Measurements from ENCODE around the gene ZNF396.

Gene ZNF396

DNA sequence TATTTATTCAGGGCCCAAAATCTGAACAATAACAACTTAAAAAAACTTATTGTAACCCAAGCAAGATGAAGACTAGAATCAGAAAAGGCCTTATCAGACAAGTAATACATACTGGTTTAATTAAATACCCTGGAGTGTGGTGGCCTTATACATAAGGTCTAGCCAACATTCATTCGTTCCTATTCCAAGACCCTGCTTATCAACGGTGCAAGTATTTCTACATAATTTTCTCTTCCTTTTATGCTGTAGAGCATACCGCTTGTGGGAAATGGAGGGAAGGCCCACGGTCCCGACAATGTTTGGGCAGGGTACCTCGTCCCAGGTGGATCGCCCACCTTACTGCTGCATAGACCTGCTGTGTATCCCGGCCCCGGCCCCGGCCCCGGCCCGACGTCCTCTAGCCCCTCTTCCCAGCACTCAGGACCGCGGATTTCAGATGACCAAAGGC lies 33.6 kb downstream of the ZNF396 start:
- no peak for DNase-seq (ENCODE audit: low read depth in 1 of 2, low spot score in 1 of 2)

DNA sequence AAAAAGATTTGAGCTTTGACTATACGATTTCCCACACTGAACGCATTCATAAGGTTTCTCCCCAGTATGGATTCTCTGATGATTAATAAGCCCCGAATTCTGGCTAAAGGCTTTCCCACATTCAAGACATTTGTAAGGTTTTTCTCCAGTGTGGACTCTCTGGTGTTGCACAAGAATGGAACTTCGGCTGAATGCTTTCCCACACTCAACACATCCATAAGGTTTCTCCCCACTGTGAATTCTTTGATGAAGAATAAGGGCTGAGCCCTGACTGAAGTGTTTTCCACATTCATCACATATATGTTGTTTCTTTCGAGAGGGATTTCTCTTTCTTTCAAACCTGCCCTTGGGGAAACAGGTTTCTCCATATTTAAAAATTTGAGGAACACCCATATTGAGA lies 39.9 kb downstream of the ZNF396 start:
- no peak for DNase-seq (ENCODE audit: low read depth in 1 of 2, low spot score in 1 of 2)

GRCh38 chr18:35335866-35336265 lies 41.3 kb downstream of the ZNF396 start:
- DNase-seq (ENCODE audit: low read depth in 1 of 2, low spot score in 1 of 2) = no peak

DNA sequence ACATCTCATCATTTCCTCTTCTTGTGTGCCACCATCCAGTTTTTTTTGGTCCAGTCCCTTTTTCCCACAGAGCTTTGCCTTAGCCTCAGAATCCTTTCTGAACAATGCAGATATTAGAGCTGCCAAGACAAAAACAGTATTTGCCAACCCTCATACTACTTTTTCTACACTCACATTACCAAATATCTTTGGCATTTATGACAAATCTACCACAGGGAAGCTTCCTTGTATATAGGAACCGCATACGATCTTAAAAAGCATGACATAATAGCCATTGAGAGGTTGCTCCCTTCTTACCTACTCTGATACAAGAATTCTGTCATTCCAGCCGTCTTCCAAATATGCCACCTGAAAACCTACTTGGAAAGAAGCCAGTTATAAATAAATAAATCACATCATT lies 42.3 kb downstream of the ZNF396 start:
- no peak for DNase-seq (ENCODE audit: low read depth in 1 of 2, low spot score in 1 of 2)

DNA sequence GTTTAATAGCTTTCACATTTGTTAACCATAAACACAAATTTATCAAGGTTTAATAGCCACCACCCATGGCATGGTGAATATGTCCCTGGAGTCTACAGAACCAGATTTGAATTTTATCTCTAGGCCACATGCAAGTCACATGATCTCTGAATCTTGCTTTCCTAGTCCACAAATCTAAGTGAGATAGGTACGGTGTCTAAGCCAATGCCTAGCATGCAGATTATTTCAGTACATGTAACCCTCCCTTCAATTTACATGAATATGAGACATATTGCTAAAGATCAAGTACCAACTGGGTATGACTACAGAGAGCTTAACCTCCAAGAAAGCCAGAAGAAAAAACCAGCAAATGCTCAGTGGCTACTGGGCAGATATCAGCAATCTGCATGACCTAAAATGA lies 42.9 kb downstream of the ZNF396 start:
- DNase-seq (ENCODE audit: low read depth in 1 of 2, low spot score in 1 of 2) = no peak

GRCh38 chr18:35331367-35332087 lies 45.6 kb downstream of the ZNF396 start:
- no peak for DNase-seq (ENCODE audit: low read depth in 1 of 2, low spot score in 1 of 2)

DNA sequence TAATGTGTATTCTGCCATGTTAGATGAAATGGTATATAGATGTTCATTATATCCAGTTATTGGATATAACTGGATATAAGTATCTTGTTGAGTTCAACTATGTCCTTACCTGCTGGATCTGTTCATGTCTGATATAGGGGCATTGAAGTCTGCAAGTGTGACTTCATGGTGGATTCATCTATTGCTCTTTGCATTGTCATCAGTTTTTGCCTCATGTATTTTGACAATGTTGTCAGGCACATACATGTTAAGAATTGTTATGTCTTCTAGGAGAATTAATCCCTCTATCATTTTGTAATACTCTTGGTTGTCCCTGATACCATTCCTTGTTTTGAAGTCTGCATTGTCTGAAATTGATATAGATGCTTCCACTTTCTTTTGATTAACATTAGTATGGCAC lies 48.3 kb downstream of the ZNF396 start:
- no peak for DNase-seq (ENCODE audit: low read depth in 1 of 2, low spot score in 1 of 2)

DNA sequence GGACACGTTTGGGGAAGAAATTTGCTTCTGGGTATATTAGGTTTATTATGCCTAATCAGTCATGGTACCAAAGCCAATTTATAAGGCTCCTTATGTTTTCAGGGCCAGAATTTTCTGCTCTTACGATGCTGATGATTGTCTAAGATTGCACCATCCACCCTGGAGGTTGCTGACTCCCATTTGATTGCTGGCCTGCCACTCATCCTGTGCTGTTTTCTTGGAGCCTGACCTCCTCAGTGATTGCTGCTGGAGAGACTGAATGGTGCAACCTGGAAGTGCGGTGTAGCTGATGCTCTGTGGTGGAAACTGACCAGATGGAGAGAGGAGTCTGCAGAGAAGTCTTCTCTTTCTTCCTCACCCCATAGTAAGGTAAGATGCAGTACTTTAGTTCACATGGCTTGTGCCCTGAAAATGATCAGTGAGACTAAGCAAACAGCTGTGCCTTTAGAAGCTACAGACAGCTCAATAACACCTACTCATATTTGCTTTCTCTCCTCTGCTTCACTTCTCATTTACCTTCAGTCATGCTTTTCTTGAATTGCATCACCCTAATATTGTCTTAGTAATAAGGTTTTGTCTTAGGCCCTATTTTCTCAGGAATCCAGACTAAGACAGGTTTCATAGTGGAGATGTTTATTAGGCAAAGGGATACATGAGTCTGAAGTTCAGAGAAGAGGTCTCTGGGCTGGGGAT lies 50.3 kb downstream of the ZNF396 start:
- no peak for DNase-seq (ENCODE audit: low read depth in 1 of 2, low spot score in 1 of 2)

DNA sequence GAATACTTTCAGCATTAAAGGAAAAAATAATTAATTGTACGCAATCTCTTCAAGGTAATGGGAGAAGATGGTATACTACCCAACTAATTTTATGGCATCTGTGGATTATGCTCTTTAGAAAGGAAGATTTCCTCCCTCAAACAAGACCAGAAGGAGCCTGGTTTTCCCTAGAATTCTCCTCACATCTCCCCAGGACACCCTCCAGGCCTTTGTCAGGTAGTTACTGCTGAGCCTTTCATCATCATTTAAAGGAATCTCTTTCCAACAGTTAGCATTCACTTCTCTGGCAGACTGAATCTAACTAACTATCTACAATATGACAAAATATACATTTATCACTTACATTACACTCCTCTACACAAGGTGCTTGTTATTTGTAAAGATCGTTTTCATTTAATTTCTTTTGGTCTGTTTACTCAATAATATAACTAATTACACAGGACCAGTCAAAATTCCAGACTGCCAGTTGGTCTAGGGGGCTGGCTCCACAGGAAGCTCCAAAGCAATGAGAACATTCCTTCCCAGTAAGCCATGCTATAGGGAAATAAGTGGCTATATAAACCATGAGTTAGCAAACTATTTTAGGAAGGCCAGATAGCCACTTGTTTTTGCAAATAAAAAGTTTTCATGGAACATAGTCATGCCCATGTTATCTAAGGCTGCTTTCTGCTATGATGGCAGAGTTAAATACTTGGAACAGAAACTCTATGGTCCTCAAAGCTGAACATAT lies 52.0 kb downstream of the ZNF396 start:
- DNase-seq (ENCODE audit: low read depth in 1 of 2, low spot score in 1 of 2) = no peak

GRCh38 chr18:35322486-35323458 lies 54.4 kb downstream of the ZNF396 start:
- no peak for DNase-seq (ENCODE audit: low read depth in 1 of 2, low spot score in 1 of 2)

Data from activated CD4-positive, alpha-beta T cell treated with anti-CD3 and anti-CD28 coated beads, Interleukin-2, amount 50 U/mL, for 24 hours (primary cell).